DOHH2 (cell line): ENCODE measurements around the gene LRRC75B.

Experiments
- H3F3A ChIP-seq: fragments of 200-600 bp; sonication (generic), shearing (Covaris generic); 2 replicates; pipeline ENCODE4 v1.6.0; 2016; ENCODE audit warnings: antibody characterized with exemption, mild to moderate bottlenecking; ENCODE audit not compliant: control insufficient read depth, insufficient read depth
- H3K27ac ChIP-seq: fragments of 200-600 bp; sonication (generic); 2 replicates; pipeline ENCODE4 v1.5.1; 2014; ENCODE audit warnings: low read depth, mild to moderate bottlenecking, low read length, moderate library complexity
- H3K27me3 ChIP-seq: fragments of 200-600 bp; sonication (generic); 2 replicates; pipeline ENCODE4 v1.6.1; 2014; ENCODE audit warnings: mild to moderate bottlenecking, low read length, mixed read lengths; ENCODE audit not compliant: control insufficient read depth
- H3K36me3 ChIP-seq: fragments of 200-600 bp; sonication (generic); 2 replicates; pipeline ENCODE4 v1.6.1; 2014; ENCODE audit warnings: mild to moderate bottlenecking, low read length, moderate library complexity, mixed read lengths; ENCODE audit not compliant: control insufficient read depth
- H3K4me1 ChIP-seq: fragments of 200-600 bp; sonication (generic); 2 replicates; pipeline ENCODE4 v1.6.1; 2014; ENCODE audit warnings: mild to moderate bottlenecking, low read length, mixed read lengths; ENCODE audit not compliant: control insufficient read depth
- H3K4me2 ChIP-seq: fragments of 200-600 bp; sonication (generic); 2 replicates; pipeline ENCODE4 v1.6.0; 2014; ENCODE audit warnings: mild to moderate bottlenecking, low read length, moderate library complexity
- H3K4me3 ChIP-seq: fragments of 200-600 bp; sonication (generic); 2 replicates; pipeline ENCODE4 v1.5.1; 2014; ENCODE audit warnings: mild to moderate bottlenecking, low read length, mixed read lengths
- H3K79me2 ChIP-seq: fragments of 200-600 bp; sonication (generic); 2 replicates; pipeline ENCODE4 v1.6.1; 2014; ENCODE audit warnings: mild to moderate bottlenecking, low read length, mixed read lengths; ENCODE audit not compliant: control insufficient read depth
- H3K9me2 ChIP-seq: fragments of 200-600 bp; sonication (generic); replicated peaks from 2 replicates; pipeline ENCODE4 v1.6.1; 2014; ENCODE audit warnings: mild to moderate bottlenecking, low read length, mixed read lengths; ENCODE audit not compliant: control insufficient read depth
- H3K9me3 ChIP-seq: fragments of 200-600 bp; sonication (generic); 2 replicates; pipeline ENCODE4 v1.6.1; 2014; ENCODE audit warnings: antibody characterized with exemption, low read length, mixed read lengths; ENCODE audit not compliant: control insufficient read depth, insufficient read depth
- H4K20me1 ChIP-seq: fragments of 200-600 bp; sonication (generic); 2 replicates; pipeline ENCODE4 v1.6.0; 2014; ENCODE audit warnings: low read depth, mild to moderate bottlenecking, antibody characterized with exemption, low read length, moderate library complexity; ENCODE audit not compliant: control insufficient read depth, insufficient read depth
- EZH2phosphoT487 ChIP-seq: fragments of 200-600 bp; sonication (generic); IDR thresholded peaks from 2 replicates; pipeline ENCODE4 v1.6.1; 2017; ENCODE audit warnings: borderline replicate concordance, mild to moderate bottlenecking, antibody characterized with exemption, low read length, moderate library complexity, mixed read lengths
- TF ChIP-seq, protein P1 (sequence below): fragments of 200-600 bp; sonication (generic); IDR thresholded peaks from one replicate; pipeline ENCODE4 v1.5.1; 2014; ENCODE audit warnings: antibody characterized with exemption, mild to moderate bottlenecking, low read depth, low read length; ENCODE audit not compliant: poor library complexity, severe bottlenecking

Gene LRRC75B

GRCh38 chr22:24585927-24586546 lies 6.8 kb downstream of the LRRC75B start:
- no peaks in the 10 kb centered on the region for H3K27me3 ChIP-seq
- no peaks in the 10 kb centered on the region for H3K4me1 ChIP-seq
- H3K9me2 ChIP-seq: no peaks in the 10 kb centered on the region
- no peaks in the 10 kb centered on the region for H3K36me3 ChIP-seq
- no peaks in the 10 kb centered on the region for H4K20me1 ChIP-seq
- no peaks in the 10 kb centered on the region for H3K9me3 ChIP-seq
- H3K4me2 ChIP-seq: no peak overlapping the region
- no peaks in the 10 kb centered on the region for H3K79me2 ChIP-seq
- no peak overlapping the region for H3K4me3 ChIP-seq
- no peak for TF ChIP-seq EZH2phosphoT487
- TF ChIP-seq, protein P1, sequence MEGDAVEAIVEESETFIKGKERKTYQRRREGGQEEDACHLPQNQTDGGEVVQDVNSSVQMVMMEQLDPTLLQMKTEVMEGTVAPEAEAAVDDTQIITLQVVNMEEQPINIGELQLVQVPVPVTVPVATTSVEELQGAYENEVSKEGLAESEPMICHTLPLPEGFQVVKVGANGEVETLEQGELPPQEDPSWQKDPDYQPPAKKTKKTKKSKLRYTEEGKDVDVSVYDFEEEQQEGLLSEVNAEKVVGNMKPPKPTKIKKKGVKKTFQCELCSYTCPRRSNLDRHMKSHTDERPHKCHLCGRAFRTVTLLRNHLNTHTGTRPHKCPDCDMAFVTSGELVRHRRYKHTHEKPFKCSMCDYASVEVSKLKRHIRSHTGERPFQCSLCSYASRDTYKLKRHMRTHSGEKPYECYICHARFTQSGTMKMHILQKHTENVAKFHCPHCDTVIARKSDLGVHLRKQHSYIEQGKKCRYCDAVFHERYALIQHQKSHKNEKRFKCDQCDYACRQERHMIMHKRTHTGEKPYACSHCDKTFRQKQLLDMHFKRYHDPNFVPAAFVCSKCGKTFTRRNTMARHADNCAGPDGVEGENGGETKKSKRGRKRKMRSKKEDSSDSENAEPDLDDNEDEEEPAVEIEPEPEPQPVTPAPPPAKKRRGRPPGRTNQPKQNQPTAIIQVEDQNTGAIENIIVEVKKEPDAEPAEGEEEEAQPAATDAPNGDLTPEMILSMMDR: no peak
- no peak overlapping the region for H3K27ac ChIP-seq
- H3F3A ChIP-seq: no peaks in the 10 kb centered on the region

- Histone ChIP-seq H3K4me3 (no peak overlapping the region), H3K27ac (no peak overlapping the region), H3K79me2 (no peaks in the 10 kb centered on the region), H3K9me3 (no peaks in the 10 kb centered on the region), H3K27me3 (no peaks in the 10 kb centered on the region), H3K9me2 (no peaks in the 10 kb centered on the region), H3F3A (peaks cover 3% of the 10 kb centered on the region; the same call in 1 of the 2 replicates), H4K20me1 (no peaks in the 10 kb centered on the region), H3K4me1 (no peaks in the 10 kb centered on the region), H3K4me2 (no peak overlapping the region), H3K36me3 (no peaks in the 10 kb centered on the region)
- TF ChIP-seq EZH2phosphoT487: no peak
- TF ChIP-seq, protein P1: no peak
Observed at GRCh38 chr22:24585461-24585860, 7.4 kb downstream of the LRRC75B start.

GRCh38 chr22:24584871-24585411 lies 7.9 kb downstream of the LRRC75B start:
- Histone ChIP-seq H3K4me1 (no peaks in the 10 kb centered on the region), H3K9me3 (no peaks in the 10 kb centered on the region), H3K4me2 (no peak overlapping the region), H4K20me1 (no peaks in the 10 kb centered on the region), H3K27me3 (no peaks in the 10 kb centered on the region), H3K4me3 (no peak overlapping the region), H3K9me2 (no peaks in the 10 kb centered on the region), H3K27ac (no peak overlapping the region), H3F3A (peaks cover 6% of the 10 kb centered on the region; the same call in 1 of the 2 replicates), H3K79me2 (no peaks in the 10 kb centered on the region), H3K36me3 (no peaks in the 10 kb centered on the region)
- no peak for TF ChIP-seq EZH2phosphoT487
- TF ChIP-seq, protein P1: no peak
